Panc1 (cell line): ENCODE results near the gene KCNJ14. TPM values are rescaled to one million over a fixed set of nuclear protein-coding genes. Genes with fewer than 3 reads are reported as not detected.

ENCODE experiments used
- ATAC-seq: fragments of 200-7000 bp; cut with Tn5 transposase; 2 replicates; pipeline ENCODE4 v1.9.1; 2020; ENCODE audit warnings: mild to moderate bottlenecking, moderate library complexity
- BruUV-seq: library from RNA; stranded (reverse); fragments of 400-500 nt; replicated peaks from 2 replicates; lab custom pipeline; 2021; lab: Mats Ljungman, UMichigan
- CTCF ChIA-PET: fragments of 300-600 bp; sonication (Branson Sonifier 250); formaldehyde crosslinking; loops from one replicate; lab custom pipeline; 2022; ENCODE audit warnings: antibody characterized with exemption; lab: Charles Lee
- POLR2A ChIA-PET: fragments of 300-600 bp; sonication (Branson Sonifier 250); formaldehyde crosslinking; loops from one replicate; lab custom pipeline; 2022; ENCODE audit warnings: antibody characterized with exemption; lab: Charles Lee
- DNase-seq: peaks from one replicate; pipeline ENCODE4 v3.0.0-alpha.2; 2010; ENCODE audit warnings: low read depth, low spot score
- H3K27ac ChIP-seq: 2 replicates; pipeline ENCODE4 v1.5.1; 2011; ENCODE audit warnings: mild to moderate bottlenecking, low read length, inconsistent platforms
- H3K27me3 ChIP-seq: fragments of 200-500 bp; sonication (Bioruptor generic); 2 replicates; pipeline ENCODE4 v1.6.0; 2014; ENCODE audit warnings: low read length, inconsistent platforms; ENCODE audit not compliant: control insufficient read depth, insufficient read depth
- H3K36me3 ChIP-seq: fragments of 200-500 bp; sonication (Bioruptor generic); 2 replicates; pipeline ENCODE4 v1.5.1; 2014; ENCODE audit warnings: inconsistent platforms, mild to moderate bottlenecking, low read length, moderate library complexity; ENCODE audit not compliant: control insufficient read depth, insufficient read depth
- H3K4me1 ChIP-seq: 2 replicates; pipeline ENCODE4 v1.5.1; 2011; ENCODE audit warnings: inconsistent platforms, mild to moderate bottlenecking, low read length, moderate library complexity; ENCODE audit not compliant: control insufficient read depth, insufficient read depth
- H3K4me3 ChIP-seq, 2 experiments: 2 replicates each; pipeline ENCODE4 v1.5.1; 2011 to 2012; ENCODE audit warnings: low read depth in 2 of 2, low read length in 2 of 2, mild to moderate bottlenecking in 2 of 2, inconsistent platforms in 1 of 2, moderate library complexity in 1 of 2
- H3K9me3 ChIP-seq: fragments of 200-500 bp; sonication (Bioruptor generic); 2 replicates; pipeline ENCODE4 v1.5.1; 2014; ENCODE audit warnings: low read depth, mild to moderate bottlenecking, inconsistent platforms, low read length, moderate library complexity; ENCODE audit not compliant: control insufficient read depth, insufficient read depth
- POLR2AphosphoS5 ChIP-seq: IDR thresholded peaks from 2 replicates; pipeline ENCODE4 v1.6.1; 2012; ENCODE audit warnings: mild to moderate bottlenecking, low read depth, low read length, moderate library complexity
- SIN3A ChIP-seq: IDR thresholded peaks from 2 replicates; pipeline ENCODE4 v1.6.1; 2012; ENCODE audit warnings: low read depth, mild to moderate bottlenecking, low read length, moderate library complexity, borderline replicate concordance; ENCODE audit not compliant: insufficient read depth
- TCF7L2 ChIP-seq: IDR thresholded peaks from 2 replicates; pipeline ENCODE4 v1.6.1; 2011; ENCODE audit warnings: mild to moderate bottlenecking, low read depth, low read length, inconsistent platforms
- in situ Hi-C: cut with HindIII; loops from 2 replicates; pipeline ENCODE4 v1.10.0; 2016; ENCODE audit warnings: low sequenced_read_pairs, low pct_unique_long_range_greater_than_20kb
- intact Hi-C: fragments of 100-400 bp; cut with micrococcal nuclease; formaldehyde crosslinking; loops from one replicate; pipeline ENCODE4 v1.10.0; 2022; ENCODE audit not compliant: unreplicated experiment
- total RNA-seq: library from RNA; stranded (reverse); gene quantifications from one replicate; pipeline ENCODE4 v1.2.1, GENCODE V29; 2021; ENCODE audit not compliant: unreplicated experiment
- TF ChIP-seq, protein P1 (sequence below): fragments of 450-650 bp; IDR thresholded peaks from 2 replicates; pipeline ENCODE4 v1.5.1; 2017; ENCODE audit warnings: mild to moderate bottlenecking
- TF ChIP-seq, protein P2 (sequence below), 2 experiments: IDR thresholded peaks; 2 replicates each; pipeline ENCODE4 v1.6.1; 2011 to 2012; ENCODE audit warnings: low read depth in 2 of 2, control low read depth in 1 of 2, low read length in 1 of 2, mild to moderate bottlenecking in 1 of 2, moderate library complexity in 1 of 2; ENCODE audit not compliant: insufficient read depth in 1 of 2

KCNJ14 gene
- total RNA-seq, 1 experiment from 2014 or later, result 2.9 TPM

DNA sequence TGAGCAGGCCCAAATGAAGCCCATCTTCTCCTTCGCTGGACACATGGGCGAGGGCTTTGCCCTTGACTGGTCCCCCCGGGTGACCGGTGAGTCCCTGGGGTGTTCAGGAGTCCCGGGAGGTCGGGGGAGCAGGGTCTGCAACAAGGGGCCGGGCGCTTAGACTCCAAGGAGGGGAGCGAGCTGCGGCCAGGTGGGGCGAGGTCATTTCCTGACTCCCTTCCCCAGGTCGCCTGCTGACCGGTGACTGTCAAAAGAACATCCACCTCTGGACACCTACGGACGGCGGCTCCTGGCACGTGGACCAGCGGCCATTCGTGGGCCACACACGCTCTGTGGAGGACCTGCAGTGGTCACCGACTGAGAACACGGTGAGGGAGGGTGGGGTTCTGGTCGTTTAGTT lies 4.9 kb upstream of the KCNJ14 start:
- in situ Hi-C loops, result no loop called here
- ChIA-PET POLR2A (no interaction called here), CTCF (no interaction called here)
- no TSS peak for BruUV-seq
- H3K36me3 ChIP-seq, result peaks cover 7% of the 10 kb centered on the region
- TF ChIP-seq, protein P1, sequence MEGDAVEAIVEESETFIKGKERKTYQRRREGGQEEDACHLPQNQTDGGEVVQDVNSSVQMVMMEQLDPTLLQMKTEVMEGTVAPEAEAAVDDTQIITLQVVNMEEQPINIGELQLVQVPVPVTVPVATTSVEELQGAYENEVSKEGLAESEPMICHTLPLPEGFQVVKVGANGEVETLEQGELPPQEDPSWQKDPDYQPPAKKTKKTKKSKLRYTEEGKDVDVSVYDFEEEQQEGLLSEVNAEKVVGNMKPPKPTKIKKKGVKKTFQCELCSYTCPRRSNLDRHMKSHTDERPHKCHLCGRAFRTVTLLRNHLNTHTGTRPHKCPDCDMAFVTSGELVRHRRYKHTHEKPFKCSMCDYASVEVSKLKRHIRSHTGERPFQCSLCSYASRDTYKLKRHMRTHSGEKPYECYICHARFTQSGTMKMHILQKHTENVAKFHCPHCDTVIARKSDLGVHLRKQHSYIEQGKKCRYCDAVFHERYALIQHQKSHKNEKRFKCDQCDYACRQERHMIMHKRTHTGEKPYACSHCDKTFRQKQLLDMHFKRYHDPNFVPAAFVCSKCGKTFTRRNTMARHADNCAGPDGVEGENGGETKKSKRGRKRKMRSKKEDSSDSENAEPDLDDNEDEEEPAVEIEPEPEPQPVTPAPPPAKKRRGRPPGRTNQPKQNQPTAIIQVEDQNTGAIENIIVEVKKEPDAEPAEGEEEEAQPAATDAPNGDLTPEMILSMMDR, result no peak
- TF ChIP-seq SIN3A, result no peak
- TF ChIP-seq TCF7L2, result no peak
- no peak for TF ChIP-seq POLR2AphosphoS5
- TF ChIP-seq, protein P2, sequence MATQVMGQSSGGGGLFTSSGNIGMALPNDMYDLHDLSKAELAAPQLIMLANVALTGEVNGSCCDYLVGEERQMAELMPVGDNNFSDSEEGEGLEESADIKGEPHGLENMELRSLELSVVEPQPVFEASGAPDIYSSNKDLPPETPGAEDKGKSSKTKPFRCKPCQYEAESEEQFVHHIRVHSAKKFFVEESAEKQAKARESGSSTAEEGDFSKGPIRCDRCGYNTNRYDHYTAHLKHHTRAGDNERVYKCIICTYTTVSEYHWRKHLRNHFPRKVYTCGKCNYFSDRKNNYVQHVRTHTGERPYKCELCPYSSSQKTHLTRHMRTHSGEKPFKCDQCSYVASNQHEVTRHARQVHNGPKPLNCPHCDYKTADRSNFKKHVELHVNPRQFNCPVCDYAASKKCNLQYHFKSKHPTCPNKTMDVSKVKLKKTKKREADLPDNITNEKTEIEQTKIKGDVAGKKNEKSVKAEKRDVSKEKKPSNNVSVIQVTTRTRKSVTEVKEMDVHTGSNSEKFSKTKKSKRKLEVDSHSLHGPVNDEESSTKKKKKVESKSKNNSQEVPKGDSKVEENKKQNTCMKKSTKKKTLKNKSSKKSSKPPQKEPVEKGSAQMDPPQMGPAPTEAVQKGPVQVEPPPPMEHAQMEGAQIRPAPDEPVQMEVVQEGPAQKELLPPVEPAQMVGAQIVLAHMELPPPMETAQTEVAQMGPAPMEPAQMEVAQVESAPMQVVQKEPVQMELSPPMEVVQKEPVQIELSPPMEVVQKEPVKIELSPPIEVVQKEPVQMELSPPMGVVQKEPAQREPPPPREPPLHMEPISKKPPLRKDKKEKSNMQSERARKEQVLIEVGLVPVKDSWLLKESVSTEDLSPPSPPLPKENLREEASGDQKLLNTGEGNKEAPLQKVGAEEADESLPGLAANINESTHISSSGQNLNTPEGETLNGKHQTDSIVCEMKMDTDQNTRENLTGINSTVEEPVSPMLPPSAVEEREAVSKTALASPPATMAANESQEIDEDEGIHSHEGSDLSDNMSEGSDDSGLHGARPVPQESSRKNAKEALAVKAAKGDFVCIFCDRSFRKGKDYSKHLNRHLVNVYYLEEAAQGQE (IDR thresholded peaks at IDR 0.05; ENCODE audit: insufficient read depth in 1 of 2, low read depth in 2 of 2, low read length in 1 of 2), result no peak
- ATAC-seq, result no peak
- no peaks in the 10 kb centered on the region for H3K9me3 ChIP-seq
- intact Hi-C loops, result no loop called here
- peaks cover 3% of the 10 kb centered on the region; the same call in 1 of the 2 replicates for H3K4me1 ChIP-seq
- H3K27ac ChIP-seq, result no peak overlapping the region
- no peak for DNase-seq
- H3K4me3 ChIP-seq, result no peak overlapping the region
- H3K27me3 ChIP-seq, result no peaks in the 10 kb centered on the region

- CTCF ChIA-PET, result no interaction called here
- in situ Hi-C loops, result no loop called here
Measured at GRCh38 chr19:48450863-48451262, 4.5 kb upstream of the KCNJ14 start.

More at GRCh38 chr19:48450863-48451262, 4.5 kb upstream of the KCNJ14 start:
- no peaks in the 10 kb centered on the region for H3K27me3 ChIP-seq
- no TSS peak for BruUV-seq
- peaks cover 7% of the 10 kb centered on the region for H3K36me3 ChIP-seq
- DNase-seq (no peak), ATAC-seq (no peak)
- H3K4me3 ChIP-seq, result no peak overlapping the region
- POLR2A ChIA-PET, result no interaction called here
- intact Hi-C loops, result no loop called here
- TF ChIP-seq, protein P1, result no peak
- TF ChIP-seq POLR2AphosphoS5 (no peak), SIN3A (no peak), TCF7L2 (no peak)
- TF ChIP-seq, protein P2 (IDR thresholded peaks at IDR 0.05; ENCODE audit: insufficient read depth in 1 of 2, low read depth in 2 of 2, low read length in 1 of 2), result no peak
- H3K27ac ChIP-seq, result no peak overlapping the region
- H3K4me1 ChIP-seq, result peaks cover 3% of the 10 kb centered on the region; the same call in 1 of the 2 replicates
- no peaks in the 10 kb centered on the region for H3K9me3 ChIP-seq
